Measurements from ENCODE around the gene L2HGDH. TPM values are rescaled to one million over a fixed set of nuclear protein-coding genes. Genes with fewer than 3 reads are reported as not detected.
A peak's percentile ranks its signal among the peaks of the same experiment; 100 is the strongest.

Gene L2HGDH
- total and polyA plus RNA-seq, 9 of the 15 experiments (the other 6 are each of a cell fraction or from before 2014, with no cell fraction given): 1.7 to 16.1 (median 10.5) TPM

- Histone ChIP-seq H3K4me2 (ENCODE audit: insufficient read depth, low read length) (peak overlapping the region; percentile 42), H3K27me3 (ENCODE audit: control insufficient read depth in 2 of 2, insufficient read depth in 2 of 2, low read length in 2 of 2) (no peaks in the 10 kb centered on the region), H3K4me1 (replicated peaks in 1 of 2; ENCODE audit: control insufficient read depth in 2 of 2, insufficient read depth in 2 of 2, low read length in 2 of 2) (peaks cover 0 to 22% of the 10 kb centered on the region in 2 experiments; a peak in 3 of 5 replicates), H4K20me1 (replicated peaks; ENCODE audit: control insufficient read depth, insufficient read depth, low read length) (no peaks in the 10 kb centered on the region), H3K27ac (ENCODE audit: extremely low read depth, low read depth, low read length) (peak overlapping the region; percentile 45; the same call in 1 of the 3 replicates), H3K9me1 (ENCODE audit: control insufficient read depth, insufficient read depth, low read length) (no peaks in the 10 kb centered on the region), H3K9ac (ENCODE audit: insufficient read depth in 1 of 2, low read depth in 2 of 2, low read length in 2 of 2) (no peak overlapping the region), H3K4me3 (no peak overlapping the region), H3K9me3 (replicated peaks; ENCODE audit: control insufficient read depth, insufficient read depth, low read depth, low read length) (no peaks in the 10 kb centered on the region), H2AFZ (ENCODE audit: low read depth, low read length) (no peak overlapping the region; the same call in 1 of the 2 replicates), H3K79me2 (ENCODE audit: control insufficient read depth, insufficient read depth, low read length) (no peaks in the 10 kb centered on the region), H3K36me3 (ENCODE audit: control insufficient read depth, insufficient read depth, low read length) (no peaks in the 10 kb centered on the region; the same call in 2 of the 3 replicates)
- ChIA-PET POLR2A (interaction anchor here (0.6 to 2.0 kb wide), 2 partner anchors 20 to 108 kb away, joined by 3 to 7 read pairs; no protein-coding TSS in a partner anchor), CTCF (ENCODE audit: low intra/inter-chr PET ratio) (interaction anchor here (0.6 to 1.7 kb wide), 2 partner anchors 432 to 657 kb away, joined by 3 to 4 read pairs; no protein-coding TSS in a partner anchor)
- ATAC-seq (peak; percentile 97), DNase-seq (ENCODE audit: extremely low read depth in 1 of 4, low spot score in 3 of 4) (peak; percentile 43 to 90 (median 70)), FAIRE-seq (peak; percentile 95)
- 6% methylated on average over 8 of the region's 8 CpGs for WGBS (ENCODE audit: insufficient coverage, low coverage, missing lambda C conversion rate)
- intact Hi-C loops (cut with micrococcal nuclease) (loop anchor here (1.0 to 2.0 kb wide), 4 partner anchors 21 to 430 kb away; partner anchors contain the start of gene MAP4K5), in situ Hi-C loops (cut with MboI) (loop anchor here (25.0 kb wide), 1 partner anchor 445 kb away; no protein-coding TSS in a partner anchor)
- no TSS peak for BruUV-seq (replicated peaks)
- TF ChIP-seq ZNF174 (CRISPR knock-in tag; IDR thresholded peaks at IDR 0.05) (no peak), SNAPC5 (CRISPR knock-in tag; IDR thresholded peaks at IDR 0.05) (no peak), BRF1 (IDR thresholded peaks at IDR 0.05; ENCODE audit: borderline replicate concordance, extremely low read depth, insufficient read length) (no peak), BRCA1 (IDR thresholded peaks at IDR 0.05) (no peak), BRCA1 (CRISPR knock-in tag; IDR thresholded peaks at IDR 0.05) (no peak), TCF3 (CRISPR knock-in tag; IDR thresholded peaks at IDR 0.05) (peak; percentile 89), TAL1 (IDR thresholded peaks at IDR 0.05) (peak; percentile 76), MIER1 (IDR thresholded peaks at IDR 0.05; ENCODE audit: low read depth) (no peak), RAD21 (CRISPR knock-in tag; conservative IDR thresholded peaks at IDR 0.05 in 1 of 2, IDR thresholded peaks at IDR 0.05 in 1 of 2) (peak; percentile 90), MEIS2 (IDR thresholded peaks at IDR 0.05; ENCODE audit: partially characterized antibody) (peak; percentile 49), ARID1B (IDR thresholded peaks at IDR 0.05) (peak; percentile 88), NCOA1 (IDR thresholded peaks at IDR 0.05; ENCODE audit: low read depth) (0 out of 2 replicates have a peak, but pooled peaks have one; percentile 33), EGR1 (conservative IDR thresholded peaks at IDR 0.05) (no peak), ATF1 (CRISPR knock-in tag; IDR thresholded peaks at IDR 0.05) (no peak), ATF1 (tag; IDR thresholded peaks at IDR 0.05) (peak; percentile 37)
- TF ChIP-seq, protein P1, sequence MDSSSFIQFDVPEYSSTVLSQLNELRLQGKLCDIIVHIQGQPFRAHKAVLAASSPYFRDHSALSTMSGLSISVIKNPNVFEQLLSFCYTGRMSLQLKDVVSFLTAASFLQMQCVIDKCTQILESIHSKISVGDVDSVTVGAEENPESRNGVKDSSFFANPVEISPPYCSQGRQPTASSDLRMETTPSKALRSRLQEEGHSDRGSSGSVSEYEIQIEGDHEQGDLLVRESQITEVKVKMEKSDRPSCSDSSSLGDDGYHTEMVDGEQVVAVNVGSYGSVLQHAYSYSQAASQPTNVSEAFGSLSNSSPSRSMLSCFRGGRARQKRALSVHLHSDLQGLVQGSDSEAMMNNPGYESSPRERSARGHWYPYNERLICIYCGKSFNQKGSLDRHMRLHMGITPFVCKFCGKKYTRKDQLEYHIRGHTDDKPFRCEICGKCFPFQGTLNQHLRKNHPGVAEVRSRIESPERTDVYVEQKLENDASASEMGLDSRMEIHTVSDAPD (CRISPR knock-in tag; IDR thresholded peaks at IDR 0.05): no peak
- TF ChIP-seq, protein P2, sequence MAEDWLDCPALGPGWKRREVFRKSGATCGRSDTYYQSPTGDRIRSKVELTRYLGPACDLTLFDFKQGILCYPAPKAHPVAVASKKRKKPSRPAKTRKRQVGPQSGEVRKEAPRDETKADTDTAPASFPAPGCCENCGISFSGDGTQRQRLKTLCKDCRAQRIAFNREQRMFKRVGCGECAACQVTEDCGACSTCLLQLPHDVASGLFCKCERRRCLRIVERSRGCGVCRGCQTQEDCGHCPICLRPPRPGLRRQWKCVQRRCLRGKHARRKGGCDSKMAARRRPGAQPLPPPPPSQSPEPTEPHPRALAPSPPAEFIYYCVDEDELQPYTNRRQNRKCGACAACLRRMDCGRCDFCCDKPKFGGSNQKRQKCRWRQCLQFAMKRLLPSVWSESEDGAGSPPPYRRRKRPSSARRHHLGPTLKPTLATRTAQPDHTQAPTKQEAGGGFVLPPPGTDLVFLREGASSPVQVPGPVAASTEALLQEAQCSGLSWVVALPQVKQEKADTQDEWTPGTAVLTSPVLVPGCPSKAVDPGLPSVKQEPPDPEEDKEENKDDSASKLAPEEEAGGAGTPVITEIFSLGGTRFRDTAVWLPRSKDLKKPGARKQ (CRISPR knock-in tag; IDR thresholded peaks at IDR 0.05): no peak
- TF ChIP-seq, protein P3, sequence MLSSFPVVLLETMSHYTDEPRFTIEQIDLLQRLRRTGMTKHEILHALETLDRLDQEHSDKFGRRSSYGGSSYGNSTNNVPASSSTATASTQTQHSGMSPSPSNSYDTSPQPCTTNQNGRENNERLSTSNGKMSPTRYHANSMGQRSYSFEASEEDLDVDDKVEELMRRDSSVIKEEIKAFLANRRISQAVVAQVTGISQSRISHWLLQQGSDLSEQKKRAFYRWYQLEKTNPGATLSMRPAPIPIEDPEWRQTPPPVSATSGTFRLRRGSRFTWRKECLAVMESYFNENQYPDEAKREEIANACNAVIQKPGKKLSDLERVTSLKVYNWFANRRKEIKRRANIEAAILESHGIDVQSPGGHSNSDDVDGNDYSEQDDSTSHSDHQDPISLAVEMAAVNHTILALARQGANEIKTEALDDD (IDR thresholded peaks at IDR 0.05): peak; percentile 69
These were observed 30.4 kb upstream of the L2HGDH start for GRCh38 chr14:50342221-50343078.
